ENCODE measurements around the gene GADL1. TPM values are rescaled to one million over a fixed set of nuclear protein-coding genes. Genes with fewer than 3 reads are reported as not detected.
A peak's percentile ranks its signal among the peaks of the same experiment; 100 is the strongest.

Gene GADL1
- total RNA-seq, 1 experiment from 2014 or later: 0.09 TPM

DNA sequence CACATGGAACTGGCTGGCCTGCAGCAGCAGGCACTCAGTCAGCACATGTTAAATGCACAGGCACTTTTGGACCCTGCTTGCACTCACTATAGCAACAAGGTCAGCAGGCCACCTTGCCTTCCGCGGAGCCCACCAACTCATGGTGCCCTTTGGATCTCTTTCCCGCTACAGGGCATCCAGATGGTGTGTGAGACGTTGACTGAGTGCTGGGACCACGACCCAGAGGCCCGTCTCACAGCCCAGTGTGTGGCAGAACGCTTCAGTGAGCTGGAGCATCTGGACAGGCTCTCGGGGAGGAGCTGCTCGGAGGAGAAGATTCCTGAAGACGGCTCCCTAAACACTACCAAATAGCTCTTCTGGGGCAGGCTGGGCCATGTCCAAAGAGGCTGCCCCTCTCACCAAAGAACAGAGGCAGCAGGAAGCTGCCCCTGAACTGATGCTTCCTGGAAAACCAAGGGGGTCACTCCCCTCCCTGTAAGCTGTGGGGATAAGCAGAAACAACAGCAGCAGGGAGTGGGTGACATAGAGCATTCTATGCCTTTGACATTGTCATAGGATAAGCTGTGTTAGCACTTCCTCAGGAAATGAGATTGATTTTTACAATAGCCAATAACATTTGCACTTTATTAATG, 203.1 kb downstream of the GADL1 start:
- Mint-ChIP-seq H3K4me1 (peaks cover 29 to 35% of the 10 kb centered on the region in 2 experiments), H3K27ac (peak overlapping the region in 1 of 3 experiments; percentile 54; a peak in 2 of 7 replicates), H3K36me3 (ENCODE audit: insufficient read depth in 1 of 3, low read depth in 3 of 3) (peaks cover 35 to 51% (median 40%) of the 10 kb centered on the region in 3 experiments), H3K27me3 (ENCODE audit: low read depth) (no peaks in the 10 kb centered on the region), H3K9me3 (no peaks in the 10 kb centered on the region), H3K4me3 (no peak overlapping the region)
- Histone ChIP-seq H2AFZ (ENCODE audit: low read length) (no peak overlapping the region), H4K91ac (ENCODE audit: insufficient read length, low read depth, low read length) (no peak overlapping the region), H3K4ac (ENCODE audit: low read depth, low read length) (no peak overlapping the region), H4K5ac (ENCODE audit: insufficient read length, low read depth, low read length) (no peak overlapping the region), H2BK12ac (ENCODE audit: insufficient read length, low read depth, low read length) (no peak overlapping the region), H3K27ac (ENCODE audit: insufficient read length, low read depth, low read length) (no peak overlapping the region), H2BK5ac (ENCODE audit: insufficient read length, low read length) (no peak overlapping the region), H3K56ac (ENCODE audit: insufficient read length, low read depth, low read length) (no peak overlapping the region), H3K4me2 (ENCODE audit: insufficient read depth, insufficient read length, low read length) (no peak overlapping the region), H3K23ac (ENCODE audit: insufficient read length, low read depth, low read length) (no peak overlapping the region), H2AK5ac (ENCODE audit: insufficient read length, low read length) (no peak overlapping the region), H2BK20ac (ENCODE audit: low read depth, low read length, poor library complexity, severe bottlenecking) (no peak overlapping the region), H3K27me3 (ENCODE audit: insufficient read depth, low read length) (no peaks in the 10 kb centered on the region), H2BK15ac (ENCODE audit: low read depth, low read length) (no peak overlapping the region), H3K4me1 (ENCODE audit: insufficient read depth, low read length) (peaks cover 4% of the 10 kb centered on the region; the same call in 1 of the 2 replicates), H3K79me2 (ENCODE audit: insufficient read depth, low read length) (no peaks in the 10 kb centered on the region), H3K9me3 (ENCODE audit: control insufficient read depth, low read depth, low read length) (no peaks in the 10 kb centered on the region), H2BK120ac (ENCODE audit: low read depth, low read length, poor library complexity, severe bottlenecking) (no peak overlapping the region), H3K14ac (ENCODE audit: insufficient read depth, low read length) (no peak overlapping the region; the same call in 1 of the 2 replicates), H3K23me2 (ENCODE audit: insufficient read length, low read depth, low read length, poor library complexity, severe bottlenecking) (no peaks in the 10 kb centered on the region), H4K20me1 (ENCODE audit: control insufficient read depth, insufficient read depth, insufficient read length) (no peaks in the 10 kb centered on the region), H3T11ph (ENCODE audit: low read length) (no peak overlapping the region), H3K18ac (ENCODE audit: insufficient read length, low read depth, low read length) (no peak overlapping the region), H3K9ac (ENCODE audit: extremely low read depth, insufficient read length, low read length) (no peak overlapping the region), H3K79me1 (ENCODE audit: insufficient read depth, low read depth, low read length, poor library complexity, severe bottlenecking) (no peaks in the 10 kb centered on the region), H4K8ac (replicated peaks; ENCODE audit: insufficient read length, low read depth, low read length) (no peak overlapping the region)
- WGBS (ENCODE audit: extremely low coverage, insufficient read length, low lambda C conversion rate): no CpG with 5 or more reads among the region's 10 CpGs
- no peak for TF ChIP-seq CTCF (conservative IDR thresholded peaks at IDR 0.05)
- DNase-seq: no peak

Data from H9 (cell line).